CD4-positive, alpha-beta memory T cell (primary cell): ENCODE data around the gene MZT1. TPM values are rescaled to one million over a fixed set of nuclear protein-coding genes. Genes with fewer than 3 reads are reported as not detected.

Experiments used
- CTCF ChIA-PET: fragments of 350-600 bp; sonication (Branson Sonifier 250); formaldehyde crosslinking; loops from one replicate; lab custom pipeline; 2021; ENCODE audit warnings: inconsistent platforms; ENCODE audit not compliant: partially characterized antibody; lab: Charles Lee
- POLR2A ChIA-PET: fragments of 350-600 bp; sonication (Branson Sonifier 250); formaldehyde crosslinking; loops from one replicate; lab custom pipeline; 2021; ENCODE audit not compliant: partially characterized antibody; lab: Charles Lee
- DNase-seq, 5 donors: peaks; one replicate each; pipeline versions ENCODE4 v3.0.0 to v3.0.0-alpha.2; 2020 to 2022; ENCODE audit warnings: mixed read lengths in 1 of 5
- H3K27ac ChIP-seq: one replicate; pipeline ENCODE4 v1.7.0; 2013; ENCODE audit warnings: low read depth, low read length
- H3K27me3 ChIP-seq: 2 replicates; pipeline ENCODE4 v1.7.0; 2013; ENCODE audit warnings: mild to moderate bottlenecking, low read length, moderate library complexity; ENCODE audit not compliant: insufficient read depth
- H3K36me3 ChIP-seq: 2 replicates; pipeline ENCODE4 v1.7.0; 2013; ENCODE audit warnings: mild to moderate bottlenecking, low read length, moderate library complexity; ENCODE audit not compliant: insufficient read depth
- H3K4me1 ChIP-seq: 2 replicates; pipeline ENCODE4 v1.7.0; 2013; ENCODE audit warnings: mild to moderate bottlenecking, low read length, moderate library complexity; ENCODE audit not compliant: insufficient read depth
- H3K4me3 ChIP-seq, 2 donors: one replicate each; pipeline ENCODE4 v1.7.0; 2013; ENCODE audit warnings: low read length in 2 of 2, mild to moderate bottlenecking in 1 of 2
- H3K9me3 ChIP-seq, 2 donors: one replicate each; pipeline ENCODE4 v1.7.0; 2013; ENCODE audit warnings: low read length in 2 of 2, control low read depth in 1 of 2; ENCODE audit not compliant: control insufficient read depth in 1 of 2
- H3K27ac Mint-ChIP-seq, 7 donors: one replicate each; pipeline ENCODE4 v1.8.0; 2020 to 2021; ENCODE audit warnings: mixed read lengths in 7 of 7, mild to moderate bottlenecking in 6 of 7, inconsistent platforms in 3 of 7, moderate library complexity in 3 of 7
- H3K27me3 Mint-ChIP-seq, 2 donors: one replicate each; pipeline ENCODE4 v1.8.0; 2020 to 2021; ENCODE audit warnings: mixed read lengths in 2 of 2
- H3K36me3 Mint-ChIP-seq, 2 donors: one replicate each; pipeline ENCODE4 v1.8.0; 2020 to 2021; ENCODE audit warnings: mixed read lengths in 2 of 2, inconsistent platforms in 1 of 2, mild to moderate bottlenecking in 1 of 2
- H3K4me1 Mint-ChIP-seq, 4 donors: one replicate each; pipeline ENCODE4 v1.8.0; 2020 to 2021; ENCODE audit warnings: mixed read lengths in 4 of 4, mild to moderate bottlenecking in 1 of 4
- H3K4me3 Mint-ChIP-seq, 8 donors: one replicate each; pipeline ENCODE4 v1.8.0; 2020 to 2021; ENCODE audit warnings: mixed read lengths in 8 of 8, mild to moderate bottlenecking in 7 of 8, moderate library complexity in 6 of 8, inconsistent platforms in 3 of 8
- H3K9me3 Mint-ChIP-seq, 8 donors: one replicate each; pipeline ENCODE4 v1.8.0; 2020 to 2021; ENCODE audit warnings: mixed read lengths in 8 of 8, mild to moderate bottlenecking in 5 of 8, inconsistent platforms in 3 of 8, moderate library complexity in 1 of 8
- intact Hi-C: fragments of 100-400 bp; cut with micrococcal nuclease; formaldehyde crosslinking; loops from one replicate; pipeline ENCODE4 v1.15.1; 2023
- polyA plus RNA-seq, 2 donors: library from polyadenylated mRNA; unstranded; fragments of 300-500 nt; fragmentation: Illumina TruSeq; gene quantifications; one replicate each; pipeline ENCODE4 v1.2.3, GENCODE V29; 2021
- total RNA-seq, 2 experiments: library from RNA; stranded (reverse); gene quantifications; one replicate each; pipeline ENCODE4 v1.2.3, GENCODE V29; 2021

The MZT1 gene, protein sequence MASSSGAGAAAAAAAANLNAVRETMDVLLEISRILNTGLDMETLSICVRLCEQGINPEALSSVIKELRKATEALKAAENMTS
- total RNA-seq: 1 to 10 TPM; 6.3 to 7.9 TPM
- 1 to 10 TPM; 6.2 to 9.3 TPM for polyA plus RNA-seq

DNA sequence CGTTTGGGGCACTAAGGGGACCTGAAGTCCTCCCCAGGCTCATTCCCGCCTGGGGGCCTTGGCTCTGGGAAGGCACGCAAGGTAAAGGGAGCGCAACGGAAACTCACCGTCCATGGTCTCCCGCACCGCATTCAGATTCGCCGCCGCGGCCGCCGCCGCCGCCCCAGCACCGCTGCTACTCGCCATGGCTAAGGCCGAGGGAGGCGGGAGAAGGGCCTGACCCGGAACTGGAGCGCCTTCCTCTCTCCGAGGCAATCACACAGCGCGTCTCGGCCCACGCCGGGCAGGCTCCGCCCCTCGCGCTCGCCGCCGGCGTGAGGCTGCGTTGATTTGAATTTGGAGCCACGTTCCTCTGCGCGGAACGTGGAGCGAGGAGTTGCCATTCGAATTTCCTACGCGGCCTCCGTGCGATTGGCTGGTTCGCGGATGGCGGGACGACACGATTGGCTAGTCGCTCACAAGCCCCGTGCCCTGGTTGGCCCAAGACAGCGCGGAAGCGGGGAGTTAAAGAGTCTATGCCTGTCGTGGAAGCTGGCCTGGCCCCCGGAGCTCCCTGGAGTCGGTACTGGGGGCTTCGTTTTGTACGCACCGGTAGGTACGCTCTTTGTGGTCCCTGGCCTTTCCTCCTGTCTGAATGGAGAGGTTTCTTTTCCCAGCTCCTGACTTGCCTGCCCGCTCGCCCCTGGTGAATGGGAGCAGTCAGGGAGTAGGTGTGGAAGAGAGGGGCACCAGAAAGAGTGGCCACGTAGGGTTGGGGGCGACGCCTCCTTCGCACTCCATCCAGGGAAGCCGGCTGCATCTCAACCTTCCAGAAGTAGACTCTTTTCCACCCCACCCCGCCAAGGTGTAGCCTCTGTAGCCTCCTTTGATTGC, at the start of gene MZT1, which contains the start of gene BORA:
TSS of gene MZT1 (minus strand) at position 213 of the 873 bp plus-strand sequence. CDS start at position 186, 27 bp downstream.
TSS of gene BORA (plus strand) at position 507 of the 873 bp plus-strand sequence. CDS start 1,018 bp downstream, outside the sequence.
- intact Hi-C loops: loop anchor here (1.0 to 10.0 kb wide), 4 partner anchors 55 to 1435 kb away; partner anchors contain the start of genes KLF12 and PIBF1
- Histone ChIP-seq H3K4me3 (peak within 1 kb of the TSS; percentile 82 to 99), H3K27me3 (no peaks in the 10 kb centered on the region), H3K27ac (peak within 1 kb of the TSS; percentile 64), H3K4me1 (peaks cover 32% of the 10 kb centered on the region), H3K9me3 (no peaks in the 10 kb centered on the region), H3K36me3 (no peaks in the 10 kb centered on the region)
- DNase-seq: peak; percentile 93 to 96 (median 95)
- ChIA-PET POLR2A (interaction anchor here (0.9 to 2.2 kb wide), 2 partner anchors 10 to 54 kb away, joined by 3 to 7 read pairs; partner anchors contain the start of genes DIS3 and PIBF1), CTCF (no interaction called here)
- H3K4me3 Mint-ChIP-seq: peak within 1 kb of the TSS; percentile 94 to 98 (median 96)
- peaks cover 29 to 60% (median 45%) of the 10 kb centered on the region in 4 donors for H3K4me1 Mint-ChIP-seq
- H3K9me3 Mint-ChIP-seq: peaks cover 0 to 2% (median 0%) of the 10 kb centered on the region in 8 donors
- H3K36me3 Mint-ChIP-seq: peaks cover 8 to 23% of the 10 kb centered on the region in 2 donors
- H3K27ac Mint-ChIP-seq: peak within 1 kb of the TSS; percentile 87 to 97 (median 94)
- peaks cover 0 to 2% of the 10 kb centered on the region in 2 donors for H3K27me3 Mint-ChIP-seq

DNA sequence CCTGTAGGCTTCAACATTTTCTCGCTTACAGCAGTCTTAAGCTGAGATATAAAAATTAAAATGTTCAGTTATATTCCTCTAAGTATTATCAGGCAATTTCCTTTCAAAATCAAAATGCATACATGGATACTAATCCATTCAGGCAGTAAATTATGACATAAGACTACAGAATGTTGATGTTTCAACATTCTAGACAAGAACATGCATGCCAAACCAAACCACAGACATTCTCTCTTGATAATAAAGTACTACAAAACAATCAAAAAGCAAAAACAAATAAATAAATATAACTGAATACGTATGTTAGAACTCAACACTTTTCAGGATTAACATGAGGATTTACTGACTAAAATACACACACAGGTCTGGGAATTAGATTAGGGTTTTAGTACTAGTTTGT, 46.6 kb upstream of the MZT1 start:
- intact Hi-C loops: no loop called here

DNA sequence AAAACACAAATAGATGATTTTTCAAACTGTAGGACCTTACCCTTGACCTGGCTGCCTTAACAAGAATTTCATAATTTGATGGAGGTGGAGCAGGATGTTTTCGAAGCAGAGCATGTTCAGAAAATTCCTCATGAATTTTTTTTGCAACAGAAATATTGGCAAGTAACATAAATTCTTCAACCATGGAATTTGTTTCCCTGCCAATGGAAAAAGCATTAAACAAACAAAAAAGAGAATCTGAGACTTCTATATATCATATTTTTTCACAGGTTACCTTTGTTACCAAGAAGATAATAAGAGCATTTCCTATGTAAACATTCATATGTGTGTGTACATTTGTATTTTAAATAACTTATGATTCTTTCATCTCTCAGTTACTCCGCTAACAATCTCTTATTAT, 36.0 kb upstream of the MZT1 start:
- H3K27me3 Mint-ChIP-seq: no peaks in the 10 kb centered on the region
- Histone ChIP-seq H3K9me3 (no peaks in the 10 kb centered on the region), H3K27me3 (no peaks in the 10 kb centered on the region), H3K27ac (no peak overlapping the region), H3K4me3 (no peak overlapping the region), H3K36me3 (peaks cover 88% of the 10 kb centered on the region), H3K4me1 (no peaks in the 10 kb centered on the region)
- no peaks in the 10 kb centered on the region for H3K9me3 Mint-ChIP-seq
- DNase-seq: no peak
- intact Hi-C loops: no loop called here
- no peaks in the 10 kb centered on the region for H3K4me1 Mint-ChIP-seq
- CTCF ChIA-PET: no interaction called here
- no peak overlapping the region for H3K4me3 Mint-ChIP-seq
- no peak overlapping the region for H3K27ac Mint-ChIP-seq
- peaks cover 62 to 88% of the 10 kb centered on the region in 2 donors for H3K36me3 Mint-ChIP-seq
- POLR2A ChIA-PET: no interaction called here

More for the DNA sequence above, 46.6 kb upstream of the MZT1 start:
- Mint-ChIP-seq H3K36me3 (peaks cover 61 to 81% of the 10 kb centered on the region in 2 donors), H3K4me1 (peaks cover 9 to 25% (median 18%) of the 10 kb centered on the region in 4 donors), H3K9me3 (no peaks in the 10 kb centered on the region), H3K27me3 (no peaks in the 10 kb centered on the region), H3K4me3 (no peak overlapping the region), H3K27ac (no peak overlapping the region)
- peaks cover 13% of the 10 kb centered on the region for H3K4me1 ChIP-seq
- ChIA-PET CTCF (no interaction called here), POLR2A (no interaction called here)
- H3K4me3 ChIP-seq: no peak overlapping the region
- H3K36me3 ChIP-seq: peaks cover 85% of the 10 kb centered on the region
- H3K27me3 ChIP-seq: no peaks in the 10 kb centered on the region
- H3K9me3 ChIP-seq: no peaks in the 10 kb centered on the region
- no peak for DNase-seq
- H3K27ac ChIP-seq: no peak overlapping the region

DNA sequence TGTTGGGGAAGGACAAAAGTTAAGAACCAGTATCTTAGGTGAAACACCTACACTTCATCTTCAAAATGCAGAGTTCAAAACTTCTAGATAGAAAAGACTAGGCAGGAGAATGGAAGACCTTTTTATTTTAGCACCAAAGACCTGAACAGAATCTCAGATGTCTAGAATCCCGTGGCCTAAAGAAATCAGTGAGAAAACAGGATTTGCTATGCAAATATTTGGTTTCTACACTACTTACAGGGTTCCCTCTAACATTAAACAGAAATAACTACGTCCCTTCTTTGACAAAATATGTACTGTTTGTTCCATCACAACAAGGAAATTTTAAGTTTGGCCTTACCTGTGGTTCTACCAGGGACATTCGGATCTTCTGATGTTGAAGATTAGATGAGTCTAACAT, 32.8 kb upstream of the MZT1 start:
- Mint-ChIP-seq H3K9me3 (no peaks in the 10 kb centered on the region), H3K4me1 (no peaks in the 10 kb centered on the region), H3K27ac (peak overlapping the region in 2 of 7 donors; percentile 20 to 22), H3K4me3 (no peak overlapping the region), H3K36me3 (peaks cover 53 to 86% of the 10 kb centered on the region in 2 donors), H3K27me3 (no peaks in the 10 kb centered on the region)
- H3K9me3 ChIP-seq: no peaks in the 10 kb centered on the region
- no peaks in the 10 kb centered on the region for H3K27me3 ChIP-seq
- H3K4me3 ChIP-seq: no peak overlapping the region
- ChIA-PET CTCF (interaction anchor here (0.5 kb wide), 1 partner anchor 49 kb away, joined by 3 read pairs; no protein-coding TSS in a partner anchor), POLR2A (interaction anchor here (1.3 kb wide), 1 partner anchor 12 kb away, joined by 3 read pairs; no protein-coding TSS in a partner anchor)
- no peaks in the 10 kb centered on the region for H3K4me1 ChIP-seq
- H3K27ac ChIP-seq: no peak overlapping the region
- intact Hi-C loops: no loop called here
- DNase-seq: no peak
- peaks cover 60% of the 10 kb centered on the region for H3K36me3 ChIP-seq

DNA sequence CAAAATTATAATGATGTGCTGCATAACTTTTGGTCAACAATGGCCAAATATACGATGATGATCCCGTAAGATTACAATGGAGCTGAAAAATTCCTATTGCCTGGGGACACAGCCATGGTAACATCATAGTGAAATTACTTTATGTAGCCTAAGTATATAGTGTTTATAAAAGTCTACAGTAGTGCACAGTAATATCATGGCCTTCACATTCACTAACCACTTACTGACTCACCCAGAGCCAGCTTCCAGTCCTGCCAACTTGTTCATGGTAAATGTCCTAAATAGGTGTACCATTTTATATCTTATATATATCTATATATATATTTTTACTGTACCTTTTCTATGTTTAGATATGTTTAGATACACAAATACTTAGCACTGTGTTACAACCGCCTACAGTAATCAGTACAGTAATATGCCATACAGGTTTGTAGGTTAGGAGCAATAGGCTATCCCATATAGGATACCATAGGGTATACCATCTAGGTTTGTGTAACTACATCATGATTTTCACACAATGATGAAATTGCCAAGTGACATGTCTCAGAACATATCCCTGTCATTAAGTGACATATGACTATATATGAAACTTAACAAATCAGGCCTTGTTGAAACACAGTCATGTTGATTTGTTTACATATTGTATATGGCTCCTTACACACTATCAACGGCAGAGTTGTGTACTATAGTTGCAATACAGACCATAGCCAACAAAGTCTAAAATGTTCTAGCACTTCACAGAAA, 30.5 kb upstream of the MZT1 start:
- CTCF ChIA-PET: no interaction called here
- Histone ChIP-seq H3K4me1 (no peaks in the 10 kb centered on the region), H3K9me3 (no peaks in the 10 kb centered on the region), H3K27ac (no peak overlapping the region), H3K27me3 (no peaks in the 10 kb centered on the region), H3K36me3 (peaks cover 42% of the 10 kb centered on the region), H3K4me3 (no peak overlapping the region)
- Mint-ChIP-seq H3K36me3 (peaks cover 48 to 82% of the 10 kb centered on the region in 2 donors), H3K9me3 (no peaks in the 10 kb centered on the region), H3K4me3 (no peak overlapping the region), H3K27ac (no peak overlapping the region), H3K4me1 (peaks cover 0 to 1% (median under 1%) of the 10 kb centered on the region in 4 donors), H3K27me3 (no peaks in the 10 kb centered on the region)
- DNase-seq: no peak
- POLR2A ChIA-PET: interaction anchor here (1.0 kb wide), 1 partner anchor 18 kb away, joined by 3 read pairs; no protein-coding TSS in a partner anchor
- intact Hi-C loops: no loop called here

DNA sequence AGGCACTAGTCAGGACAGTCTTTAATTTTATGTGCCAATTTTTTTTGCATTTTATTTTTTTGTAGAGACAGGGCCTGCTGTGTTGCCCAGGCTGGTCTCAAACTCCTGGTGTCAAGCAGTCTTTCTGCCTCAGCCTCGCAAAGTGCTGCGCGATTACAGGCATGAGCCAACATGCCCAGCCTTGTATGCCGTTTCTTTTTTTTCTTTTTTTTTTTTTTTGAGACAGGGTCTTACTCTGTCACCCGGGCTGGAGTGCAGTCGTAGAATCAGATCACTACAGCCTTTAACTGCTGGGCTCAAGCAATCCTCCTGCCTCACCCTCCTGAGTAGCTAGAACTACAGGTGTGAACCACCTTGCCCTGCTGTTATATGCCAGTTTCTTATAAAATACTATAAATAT, 26.7 kb upstream of the MZT1 start:
- no peak overlapping the region for H3K27ac Mint-ChIP-seq
- Histone ChIP-seq H3K27ac (no peak overlapping the region), H3K9me3 (no peaks in the 10 kb centered on the region), H3K27me3 (no peaks in the 10 kb centered on the region), H3K36me3 (peaks cover 7% of the 10 kb centered on the region), H3K4me1 (no peaks in the 10 kb centered on the region), H3K4me3 (no peak overlapping the region)
- H3K36me3 Mint-ChIP-seq: peaks cover 52 to 82% of the 10 kb centered on the region in 2 donors
- no peak overlapping the region for H3K4me3 Mint-ChIP-seq
- no peaks in the 10 kb centered on the region for H3K27me3 Mint-ChIP-seq
- ChIA-PET POLR2A (no interaction called here), CTCF (no interaction called here)
- intact Hi-C loops: no loop called here
- peaks cover under 1 to 15% (median 6%) of the 10 kb centered on the region in 4 donors for H3K4me1 Mint-ChIP-seq
- H3K9me3 Mint-ChIP-seq: peaks cover 0 to 3% (median 0%) of the 10 kb centered on the region in 8 donors
- no peak for DNase-seq
